DND-41 (cell line): ENCODE data around the gene NT5C1A.

Experiments used
- ATAC-seq: fragments of 200-7000 bp; cut with Tn5 transposase; 3 replicates; pipeline ENCODE4 v1.9.1; 2021; ENCODE audit warnings: low read depth; ENCODE audit not compliant: insufficient read depth
- DNase-seq: peaks from one replicate; pipeline ENCODE4 v3.0.0-alpha.2; 2020
- H2AFZ ChIP-seq: 2 replicates; pipeline ENCODE4 v1.6.0; 2012; ENCODE audit warnings: low read depth, low read length
- H3K27ac ChIP-seq: 2 replicates; pipeline ENCODE4 v1.5.1; 2012; ENCODE audit warnings: low read length, inconsistent platforms
- H3K27me3 ChIP-seq: fragments of 200-600 bp; sonication (generic); 2 replicates; pipeline ENCODE4 v1.6.0; 2012; ENCODE audit warnings: low read length, mild to moderate bottlenecking, inconsistent platforms; ENCODE audit not compliant: insufficient read depth, poor library complexity
- H3K36me3 ChIP-seq: 2 replicates; pipeline ENCODE4 v1.5.1; 2012; ENCODE audit warnings: low read length, inconsistent platforms; ENCODE audit not compliant: insufficient read depth
- H3K4me1 ChIP-seq: 2 replicates; pipeline ENCODE4 v1.5.1; 2012; ENCODE audit warnings: mild to moderate bottlenecking, low read length; ENCODE audit not compliant: insufficient read depth
- H3K4me2 ChIP-seq: 2 replicates; pipeline ENCODE4 v1.6.0; 2012; ENCODE audit warnings: mild to moderate bottlenecking, moderate library complexity, low read length, inconsistent platforms; ENCODE audit not compliant: insufficient read depth
- H3K4me3 ChIP-seq, 2 experiments: fragments of 200-600 bp in 1 of 2; shearing (Covaris generic) in 1 of 2; 2 replicates each; pipeline ENCODE4 v1.5.1; 2012 to 2016; ENCODE audit warnings: inconsistent platforms in 2 of 2, low read length in 2 of 2, mild to moderate bottlenecking in 2 of 2, low read depth in 1 of 2, moderate library complexity in 1 of 2
- H3K79me2 ChIP-seq: 2 replicates; pipeline ENCODE4 v1.6.0; 2012; ENCODE audit warnings: low read length, inconsistent platforms; ENCODE audit not compliant: insufficient read depth
- H3K9ac ChIP-seq: 2 replicates; pipeline ENCODE4 v1.6.0; 2012; ENCODE audit warnings: low read depth, mild to moderate bottlenecking, inconsistent platforms, low read length, moderate library complexity
- H3K9me3 ChIP-seq: 2 replicates; pipeline ENCODE4 v1.5.1; 2012; ENCODE audit warnings: low read length, moderate library complexity, mild to moderate bottlenecking, inconsistent platforms; ENCODE audit not compliant: insufficient read depth, severe bottlenecking
- H4K20me1 ChIP-seq: 2 replicates; pipeline ENCODE4 v1.6.0; 2012; ENCODE audit warnings: low read length; ENCODE audit not compliant: insufficient read depth
- EZH2 ChIP-seq: IDR thresholded peaks from 3 replicates; pipeline ENCODE4 v1.6.1; 2012; ENCODE audit warnings: borderline replicate concordance, low read depth, mild to moderate bottlenecking, moderate library complexity, low read length, inconsistent platforms; ENCODE audit not compliant: severe bottlenecking
- TF ChIP-seq, protein P1 (sequence below): IDR thresholded peaks from 2 replicates; pipeline ENCODE4 v1.5.1; 2012; ENCODE audit warnings: borderline replicate concordance, low read length, moderate library complexity, mild to moderate bottlenecking; ENCODE audit not compliant: poor library complexity, severe bottlenecking; ENCODE audit errors: extremely low read depth

The NT5C1A gene

DNA sequence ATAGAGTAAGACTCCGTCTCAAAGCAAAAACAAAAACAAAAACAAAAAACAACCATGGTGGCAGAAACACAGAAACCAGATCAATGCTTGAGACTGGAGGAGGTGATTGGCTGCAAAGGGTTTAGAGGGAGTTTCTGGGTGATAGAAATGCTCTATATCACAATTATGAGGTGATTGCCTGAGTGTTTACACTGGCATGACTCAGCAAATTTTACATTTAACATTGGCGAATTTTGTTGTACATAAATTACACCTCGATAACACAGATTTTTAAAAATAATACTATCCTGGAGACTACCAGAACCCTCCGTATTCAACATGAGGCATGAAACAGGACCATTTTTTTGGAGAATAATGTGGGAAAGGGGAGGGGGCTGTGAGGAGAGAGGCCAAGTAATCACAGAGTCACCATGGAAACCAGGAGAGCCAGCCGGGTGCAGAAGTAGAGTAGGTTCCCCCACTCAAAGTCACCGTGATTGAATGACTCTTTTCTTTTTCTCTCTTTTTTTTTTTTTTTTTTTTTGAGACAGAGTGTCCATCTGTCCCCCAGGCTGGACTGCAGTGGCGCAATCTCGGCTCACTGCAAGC lies 56.7 kb downstream of the NT5C1A start:
- no peaks in the 10 kb centered on the region for H3K4me1 ChIP-seq
- no peak overlapping the region for H3K4me3 ChIP-seq
- no peak overlapping the region for H3K9ac ChIP-seq
- no peak for TF ChIP-seq EZH2
- TF ChIP-seq, protein P1, sequence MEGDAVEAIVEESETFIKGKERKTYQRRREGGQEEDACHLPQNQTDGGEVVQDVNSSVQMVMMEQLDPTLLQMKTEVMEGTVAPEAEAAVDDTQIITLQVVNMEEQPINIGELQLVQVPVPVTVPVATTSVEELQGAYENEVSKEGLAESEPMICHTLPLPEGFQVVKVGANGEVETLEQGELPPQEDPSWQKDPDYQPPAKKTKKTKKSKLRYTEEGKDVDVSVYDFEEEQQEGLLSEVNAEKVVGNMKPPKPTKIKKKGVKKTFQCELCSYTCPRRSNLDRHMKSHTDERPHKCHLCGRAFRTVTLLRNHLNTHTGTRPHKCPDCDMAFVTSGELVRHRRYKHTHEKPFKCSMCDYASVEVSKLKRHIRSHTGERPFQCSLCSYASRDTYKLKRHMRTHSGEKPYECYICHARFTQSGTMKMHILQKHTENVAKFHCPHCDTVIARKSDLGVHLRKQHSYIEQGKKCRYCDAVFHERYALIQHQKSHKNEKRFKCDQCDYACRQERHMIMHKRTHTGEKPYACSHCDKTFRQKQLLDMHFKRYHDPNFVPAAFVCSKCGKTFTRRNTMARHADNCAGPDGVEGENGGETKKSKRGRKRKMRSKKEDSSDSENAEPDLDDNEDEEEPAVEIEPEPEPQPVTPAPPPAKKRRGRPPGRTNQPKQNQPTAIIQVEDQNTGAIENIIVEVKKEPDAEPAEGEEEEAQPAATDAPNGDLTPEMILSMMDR: no peak
- H4K20me1 ChIP-seq: no peaks in the 10 kb centered on the region
- peaks cover 3% of the 10 kb centered on the region for H3K27me3 ChIP-seq
- H3K9me3 ChIP-seq: no peaks in the 10 kb centered on the region
- no peak for DNase-seq
- no peak overlapping the region for H3K27ac ChIP-seq
- ATAC-seq: no peak
- no peaks in the 10 kb centered on the region for H3K79me2 ChIP-seq
- H3K36me3 ChIP-seq: no peaks in the 10 kb centered on the region
- H3K4me2 ChIP-seq: no peak overlapping the region
- no peak overlapping the region for H2AFZ ChIP-seq

DNA sequence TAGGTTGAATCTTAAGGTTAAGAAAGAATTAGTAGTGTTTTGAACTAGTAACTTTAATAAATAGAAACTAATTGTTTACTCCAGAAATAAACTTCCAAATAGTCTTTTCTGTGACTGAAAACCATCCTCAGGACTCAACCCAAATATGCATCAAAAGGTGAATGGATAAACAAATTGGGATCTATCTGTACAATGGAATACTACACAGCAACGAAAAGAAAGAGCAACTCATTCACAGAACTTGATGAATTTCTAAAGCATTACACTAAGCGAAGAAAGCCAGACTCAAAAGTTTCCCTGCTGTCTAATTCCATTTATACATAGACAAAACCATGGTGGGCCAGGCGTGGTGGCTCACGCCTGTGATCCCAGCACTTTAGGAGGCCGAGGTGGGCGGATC lies 57.4 kb downstream of the NT5C1A start:
- peaks cover 2% of the 10 kb centered on the region for H3K27me3 ChIP-seq
- H2AFZ ChIP-seq: no peak overlapping the region
- H3K79me2 ChIP-seq: no peaks in the 10 kb centered on the region
- no peak for DNase-seq
- no peaks in the 10 kb centered on the region for H3K9me3 ChIP-seq
- H3K9ac ChIP-seq: no peak overlapping the region
- ATAC-seq: no peak
- no peaks in the 10 kb centered on the region for H3K36me3 ChIP-seq
- no peak overlapping the region for H3K27ac ChIP-seq
- no peak overlapping the region for H3K4me2 ChIP-seq
- H3K4me3 ChIP-seq: no peak overlapping the region
- TF ChIP-seq, protein P1: no peak
- no peak for TF ChIP-seq EZH2
- H3K4me1 ChIP-seq: no peaks in the 10 kb centered on the region
- no peaks in the 10 kb centered on the region for H4K20me1 ChIP-seq

DNA sequence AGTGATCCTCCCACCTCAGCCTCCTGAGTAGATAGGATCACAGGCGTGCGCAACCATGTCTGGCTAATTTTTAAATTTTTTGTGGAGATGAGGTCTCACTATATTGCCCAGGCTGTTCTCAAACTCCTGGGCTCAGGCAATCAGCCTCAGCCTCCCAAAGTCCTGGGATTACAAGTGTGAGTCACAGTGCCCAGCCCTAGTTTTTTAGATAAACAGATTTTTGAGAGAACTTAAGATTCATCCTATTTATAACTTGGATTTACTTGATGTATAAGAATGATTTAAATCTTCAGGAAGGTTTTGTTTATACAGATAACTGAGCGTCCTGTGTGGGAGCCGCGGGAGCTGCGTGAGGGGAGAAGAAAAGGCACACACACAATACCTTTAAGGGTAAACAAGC lies 58.7 kb downstream of the NT5C1A start:
- Histone ChIP-seq H3K9me3 (no peaks in the 10 kb centered on the region), H3K4me3 (no peak overlapping the region), H3K79me2 (no peaks in the 10 kb centered on the region), H3K27ac (no peak overlapping the region), H3K36me3 (no peaks in the 10 kb centered on the region), H4K20me1 (no peaks in the 10 kb centered on the region), H3K4me1 (no peaks in the 10 kb centered on the region), H2AFZ (no peak overlapping the region), H3K9ac (no peak overlapping the region), H3K27me3 (peaks cover 3% of the 10 kb centered on the region), H3K4me2 (no peak overlapping the region)
- DNase-seq (no peak), ATAC-seq (no peak)
- TF ChIP-seq, protein P1: no peak
- TF ChIP-seq EZH2: no peak
